ENCODE measurements around the gene RAD51B. TPM values are rescaled to one million over a fixed set of nuclear protein-coding genes. Genes with fewer than 3 reads are reported as not detected.
"Not testable (repeated sequence)": the region's sequence is repeated elsewhere in the genome, so short reads cannot be mapped to it uniquely, and the experiment has no call there.

Gene RAD51B
- polyA plus RNA-seq, 10 donors, result 5.3 to 10.7 (median 7.5) TPM

DNA sequence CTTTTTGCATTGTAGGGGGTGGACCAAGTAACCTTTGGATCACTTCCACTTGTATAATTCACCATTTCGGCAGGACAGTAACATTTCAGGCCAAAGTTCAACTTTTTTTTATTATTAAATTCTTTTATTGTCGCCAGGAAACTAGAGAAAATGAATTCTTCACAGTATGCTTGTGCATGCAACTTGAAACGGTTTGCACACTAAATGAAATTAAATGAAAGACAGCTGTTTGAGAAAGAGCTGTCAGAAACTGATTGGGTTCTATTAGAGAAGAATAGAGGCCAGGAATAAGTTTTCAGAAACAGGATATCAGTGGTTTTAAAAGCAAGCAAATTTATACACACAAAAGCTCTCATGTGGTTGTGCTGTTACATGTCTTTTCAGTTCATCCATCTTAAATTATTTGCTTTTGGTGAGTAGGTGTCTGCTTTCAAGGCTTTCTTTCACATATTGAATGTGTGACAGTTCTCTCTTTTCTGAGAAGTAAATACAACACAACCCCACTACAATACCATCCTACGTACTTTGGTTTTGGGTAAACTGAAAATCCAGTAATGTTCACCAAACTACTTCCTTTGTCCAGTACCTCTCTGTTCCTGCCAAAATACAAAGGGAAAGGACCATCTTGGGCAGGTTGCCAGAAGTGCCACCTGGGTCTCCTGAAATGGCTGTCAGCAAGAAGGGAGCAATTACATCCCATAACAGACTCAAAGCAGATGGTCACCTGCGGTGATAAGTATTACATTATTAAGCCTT lies 291.7 kb downstream of the RAD51B start:
- DNase-seq, result peak in 1 of 3 donors; percentile 74

DNA sequence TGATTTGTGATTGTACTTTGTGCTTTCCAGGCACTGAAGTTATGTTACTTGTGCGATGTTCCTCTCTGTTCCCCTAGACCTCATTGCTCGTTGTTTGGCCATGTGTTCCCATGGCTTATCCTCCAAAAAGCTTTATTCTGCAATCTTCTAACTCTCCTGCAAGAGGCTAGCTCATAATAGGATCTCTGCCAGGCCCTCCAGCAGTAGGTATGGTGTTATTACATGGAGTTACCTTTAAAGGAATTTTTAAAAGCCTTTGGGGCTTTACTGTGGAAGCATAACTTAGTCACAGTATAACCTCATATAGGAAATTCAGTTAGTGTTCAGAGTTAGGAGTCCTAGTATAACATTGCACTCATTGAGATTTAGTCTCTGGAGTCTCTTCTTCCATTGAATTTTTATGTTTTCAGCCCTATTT lies 292.3 kb downstream of the RAD51B start:
- no peak for DNase-seq

DNA sequence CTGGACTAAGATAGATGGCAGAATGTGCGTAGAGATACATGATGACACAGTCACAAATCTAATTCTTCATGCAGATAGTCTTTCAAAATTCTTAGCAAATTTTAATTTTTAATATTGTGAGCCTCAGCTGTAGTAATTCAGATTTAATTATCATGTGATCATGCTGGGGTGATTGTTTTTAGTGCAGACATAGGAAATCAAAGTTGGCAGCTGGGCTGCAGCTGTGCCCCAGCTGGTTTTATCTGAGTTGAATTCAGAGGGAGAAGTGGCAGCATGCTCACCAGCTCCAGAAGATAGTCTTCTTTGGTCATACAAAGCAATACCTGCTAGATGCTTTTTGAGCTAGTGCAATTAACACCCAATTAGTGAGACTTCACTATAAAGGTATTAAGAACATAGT lies 292.9 kb downstream of the RAD51B start:
- DNase-seq, result peak in 1 of 3 donors; percentile 73

DNA sequence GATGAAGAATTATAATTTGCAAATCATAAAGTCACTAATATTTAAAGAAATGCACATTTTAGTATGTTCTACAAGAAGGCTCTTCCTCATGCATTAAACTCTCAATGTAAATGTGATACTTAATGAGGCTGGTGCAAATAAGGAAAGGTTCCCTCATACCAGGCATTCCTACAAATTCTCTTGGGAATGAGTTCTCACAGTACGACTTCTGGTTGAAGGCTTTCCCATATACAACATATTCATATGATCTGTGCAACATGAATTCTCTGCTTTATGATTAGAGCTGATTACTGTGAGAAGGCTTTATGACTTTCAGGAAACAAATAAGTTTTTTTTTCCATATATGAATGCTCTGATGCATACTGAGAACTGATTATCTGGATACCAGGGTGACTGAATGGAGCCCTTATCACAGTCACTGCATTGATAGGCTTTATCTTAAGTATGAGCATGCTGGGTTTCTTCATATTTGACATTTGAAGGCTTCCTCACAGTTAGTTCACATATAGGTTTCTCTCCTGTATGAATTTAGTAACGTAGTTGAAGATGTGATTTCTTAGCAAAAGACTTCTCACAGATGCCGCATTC lies 293.9 kb downstream of the RAD51B start:
- peak in 1 of 3 donors; percentile 56 for DNase-seq

DNA sequence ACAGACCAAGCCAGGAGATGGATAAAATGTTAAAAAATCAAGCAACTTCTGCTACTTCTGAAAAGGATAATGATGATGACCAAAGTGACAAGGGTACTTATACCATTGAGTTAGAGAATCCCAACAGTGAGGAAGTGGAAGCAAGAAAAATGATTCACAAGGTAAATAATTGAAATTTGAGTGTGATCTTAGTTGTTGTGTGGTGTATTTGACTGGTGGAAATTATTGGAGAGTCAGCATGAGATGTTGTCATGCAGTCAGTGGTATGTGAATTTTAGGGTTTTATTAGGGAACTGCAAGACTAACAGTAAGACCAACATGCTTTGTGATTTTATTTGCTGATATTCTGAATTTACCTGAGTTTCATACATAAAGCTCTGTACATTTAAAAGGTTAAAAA lies 296.4 kb downstream of the RAD51B start:
- DNase-seq, result not testable (repeated sequence)

DNA sequence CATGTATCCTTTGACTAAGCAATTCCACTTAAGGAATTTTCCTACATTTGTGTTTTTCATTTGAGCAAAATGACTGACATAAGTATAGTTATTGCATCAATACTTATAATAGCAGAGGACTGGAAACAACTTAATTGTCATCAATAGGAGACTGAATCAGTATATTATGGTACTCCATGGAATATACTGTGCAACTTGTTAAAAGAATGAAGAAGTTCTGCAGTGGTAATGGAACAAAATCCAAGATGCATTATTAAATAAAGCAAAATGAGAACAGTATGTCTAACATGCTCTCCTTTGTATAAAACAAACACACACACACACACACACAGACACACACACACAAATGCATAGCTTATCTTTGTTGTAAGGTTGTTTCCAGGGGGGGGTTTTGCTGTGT lies 303.1 kb downstream of the RAD51B start:
- peak in 1 of 3 donors; percentile 58 for DNase-seq

DNA sequence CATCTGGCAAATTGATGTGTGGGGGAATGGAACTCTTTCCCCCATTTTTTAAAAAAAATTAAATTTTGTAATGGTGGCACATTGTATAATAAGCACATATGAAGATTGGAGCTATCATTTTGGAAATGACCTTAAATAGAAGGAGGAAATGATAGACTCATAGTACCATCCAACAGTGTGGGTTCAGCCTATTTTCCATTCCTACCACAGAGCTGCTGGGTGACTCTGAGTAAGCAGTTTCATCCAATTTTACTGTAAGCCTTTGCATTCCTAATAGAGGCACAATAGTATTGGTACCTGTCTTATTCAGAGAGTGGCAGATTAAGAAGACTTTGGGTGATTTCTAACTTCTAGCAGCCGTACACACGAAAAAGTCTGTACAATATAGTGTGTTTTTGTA lies 304.5 kb downstream of the RAD51B start:
- no peak for DNase-seq

DNA sequence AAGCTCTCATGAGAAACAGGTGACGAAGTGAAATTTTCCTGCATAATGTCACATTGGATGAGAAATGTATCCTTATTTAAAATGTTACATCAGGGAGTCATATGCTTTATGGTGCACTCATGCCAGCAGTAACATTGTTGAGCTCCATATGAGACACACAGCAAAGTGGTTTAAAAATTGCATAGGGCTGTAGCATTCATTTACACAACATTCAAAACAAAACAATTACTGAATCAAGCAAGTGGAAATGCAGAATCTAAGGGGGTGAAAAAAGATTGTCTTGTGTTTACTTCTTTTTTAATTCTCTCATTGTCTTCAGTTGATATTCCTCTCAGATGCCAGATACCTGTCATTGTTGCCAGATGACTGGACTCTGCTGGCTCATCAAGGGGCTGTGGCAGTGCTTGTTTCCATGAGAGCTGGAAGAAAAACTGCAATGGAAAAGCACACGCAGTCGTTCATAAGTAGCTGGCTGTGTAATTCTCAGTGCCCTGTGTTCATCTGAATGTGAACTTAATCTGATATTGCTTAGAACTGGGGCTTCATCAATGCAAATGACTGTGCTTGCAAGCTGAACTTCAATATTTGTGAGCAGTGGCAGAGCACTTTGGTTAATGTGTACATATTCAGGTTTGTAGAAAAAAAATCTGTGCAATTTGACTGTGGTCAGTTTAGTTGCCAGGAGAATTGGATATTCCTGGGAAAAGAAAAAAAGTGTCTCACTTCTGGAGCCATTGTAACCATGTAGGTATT lies 305.6 kb downstream of the RAD51B start:
- DNase-seq, result peak in 2 of 3 donors; percentile 68 to 82

DNA sequence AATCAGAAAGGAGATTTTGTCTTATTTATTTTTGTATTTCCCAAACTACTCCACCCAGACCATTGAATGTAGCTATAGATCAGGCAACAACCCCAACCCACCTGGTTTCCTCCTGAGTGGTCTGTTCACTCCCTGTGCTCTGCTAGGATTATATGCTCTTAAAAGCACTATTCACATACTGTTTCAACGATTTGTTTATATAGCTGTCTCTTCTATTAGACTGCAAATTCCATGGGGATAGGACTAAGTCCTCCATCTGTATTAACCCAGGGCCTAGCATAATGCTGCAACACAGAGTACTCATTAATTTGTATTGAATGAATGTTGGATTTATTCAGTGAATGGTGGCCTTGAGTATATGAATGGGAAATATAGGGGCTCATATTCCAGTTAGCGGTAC lies 307.6 kb downstream of the RAD51B start:
- no peak for DNase-seq

DNA sequence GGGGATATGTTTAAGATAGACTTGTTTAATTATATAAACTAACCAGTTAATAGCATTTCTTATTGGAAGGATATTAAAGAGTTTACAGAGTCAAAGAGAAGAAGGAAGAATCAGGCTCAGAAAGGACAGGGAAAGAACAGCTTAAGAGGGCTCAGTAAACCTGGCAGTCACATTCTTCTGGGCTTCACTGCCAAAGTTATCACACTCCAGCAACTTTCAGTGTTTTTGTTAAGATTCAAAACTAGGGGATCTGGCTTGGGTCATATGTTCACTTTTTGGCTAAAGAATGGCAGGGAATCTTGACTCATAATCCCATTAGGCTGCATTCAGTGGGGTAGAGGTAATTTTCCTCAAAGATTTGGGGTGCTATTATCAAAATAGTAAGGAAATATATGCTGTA lies 312.3 kb downstream of the RAD51B start:
- no peak for DNase-seq

DNA sequence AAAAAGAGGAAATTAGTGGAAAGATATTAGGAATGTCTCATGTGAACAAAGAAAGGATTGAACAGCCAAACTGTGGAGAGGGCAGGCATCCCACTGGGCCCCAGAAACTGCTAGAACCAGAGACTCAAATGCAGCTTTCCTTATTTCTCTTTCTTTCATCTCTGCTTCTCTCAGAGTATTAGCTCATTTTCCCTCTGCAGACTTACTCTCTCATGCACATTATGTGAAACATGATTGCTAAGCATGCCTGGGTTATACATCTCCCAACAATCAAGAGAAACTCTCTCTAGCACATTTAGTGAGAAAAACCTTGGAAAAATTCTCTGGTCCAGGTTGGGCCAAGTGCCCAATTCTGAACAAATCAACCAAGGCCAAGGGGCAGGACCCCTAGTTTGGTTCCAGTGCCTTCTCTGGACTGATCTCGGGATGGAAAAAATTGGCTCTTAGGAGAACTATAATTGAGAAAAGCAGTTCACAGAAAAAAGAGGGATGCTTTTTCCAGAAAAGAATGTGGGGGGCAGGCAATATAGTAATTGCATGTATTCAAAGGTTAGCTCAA lies 313.1 kb downstream of the RAD51B start:
- peak in 1 of 3 donors; percentile 44 for DNase-seq

DNA sequence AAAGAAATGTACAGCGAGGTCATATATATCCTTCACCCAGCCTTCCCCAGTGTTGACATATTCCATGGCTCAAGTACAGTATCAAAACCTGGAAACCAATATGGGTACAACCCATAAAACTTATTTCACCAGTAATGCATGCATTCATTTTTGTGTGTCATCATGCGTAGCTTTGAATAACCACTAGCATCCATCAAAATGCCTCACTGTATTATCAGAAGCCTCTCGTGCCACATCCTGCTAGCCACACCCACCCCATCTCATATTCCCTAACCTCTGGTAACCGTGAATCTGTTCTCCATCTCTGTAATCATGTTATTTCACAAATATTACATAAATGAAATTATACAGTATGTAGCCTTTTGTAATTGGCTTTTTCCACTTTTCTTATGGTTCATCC lies 314.3 kb downstream of the RAD51B start:
- no peak for DNase-seq

DNA sequence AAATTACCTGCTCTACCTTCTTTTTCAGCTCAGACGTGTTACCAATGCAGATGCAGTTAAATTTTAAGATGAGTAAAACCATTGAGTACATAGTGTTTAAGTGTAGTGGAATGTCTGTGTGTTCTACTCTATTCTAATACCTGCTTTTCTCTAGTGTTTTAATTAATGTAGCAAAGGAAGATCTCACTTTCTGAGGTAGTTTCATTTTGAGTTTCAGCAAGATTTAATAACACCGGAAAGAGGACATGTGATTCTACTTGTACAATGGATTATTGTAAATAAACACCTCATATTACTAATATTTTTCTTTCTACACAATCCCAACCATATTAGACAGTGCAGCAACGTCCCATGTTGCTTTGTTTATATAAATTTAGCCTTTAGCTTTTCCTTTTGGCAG lies 315.4 kb downstream of the RAD51B start:
- no peak for DNase-seq

DNA sequence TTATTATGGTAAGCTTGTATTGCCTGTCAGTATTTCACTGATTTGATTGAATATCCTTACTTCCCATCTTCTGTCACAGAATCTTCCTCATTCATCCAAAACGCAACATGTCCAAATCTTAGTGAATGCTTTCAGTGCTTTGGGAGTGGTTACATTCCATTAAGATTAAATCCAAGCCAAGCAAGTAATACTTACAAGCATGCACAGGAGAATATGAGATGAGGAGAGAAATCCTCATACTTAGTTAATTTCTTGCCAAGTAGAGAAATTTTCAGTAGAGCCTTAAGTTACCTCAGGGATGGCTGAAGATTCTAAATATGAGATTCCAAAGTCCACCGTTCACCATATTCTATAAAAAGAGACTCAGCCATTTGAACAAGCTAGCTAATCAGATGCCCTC lies 316.0 kb downstream of the RAD51B start:
- DNase-seq, result peak in 2 of 3 donors; percentile 60 to 78

DNA sequence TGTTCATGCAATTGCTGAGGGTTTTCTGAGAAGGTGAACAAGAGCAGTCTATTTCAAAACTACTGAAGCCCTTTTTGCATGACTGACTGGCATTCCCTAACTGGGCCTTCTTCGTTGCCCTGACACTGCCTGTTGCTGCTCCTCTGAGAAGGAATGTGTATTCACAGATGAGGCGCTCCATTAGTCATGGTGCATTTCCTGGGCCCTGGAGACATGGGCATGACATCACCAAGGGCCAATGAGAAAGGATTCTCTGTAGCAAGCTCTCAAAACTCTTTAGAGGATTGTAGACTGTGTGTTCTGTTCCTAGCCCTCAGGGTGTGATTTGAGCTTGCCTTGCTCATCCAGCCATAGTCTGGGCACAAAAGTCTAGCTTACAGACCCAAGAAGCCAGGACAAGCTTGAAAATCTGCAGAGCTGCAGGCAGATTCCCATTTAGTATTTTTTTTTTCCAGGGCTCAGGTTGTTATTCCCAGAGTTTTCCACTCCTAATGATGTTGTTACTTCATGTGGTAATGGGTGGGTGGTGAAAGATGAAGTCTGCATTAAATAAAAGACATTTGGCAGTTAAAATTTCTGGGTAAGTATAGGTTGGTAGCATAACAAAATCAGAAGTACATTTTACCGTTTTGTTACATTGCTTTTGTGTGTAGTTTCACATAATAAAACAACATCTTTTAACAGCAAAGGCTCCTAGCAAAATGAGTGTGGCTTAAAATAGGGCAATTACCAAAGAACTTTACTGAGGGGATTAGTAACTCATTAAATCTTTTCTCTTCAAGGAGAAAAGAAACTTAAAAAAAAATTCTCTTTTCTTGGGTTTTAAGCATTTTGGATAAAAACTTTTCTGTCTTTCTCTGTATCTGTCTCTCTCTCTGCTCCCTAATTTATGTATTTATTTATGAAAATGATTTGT lies 318.4 kb downstream of the RAD51B start:
- peak; percentile 66 to 90 (median 82) for DNase-seq

DNA sequence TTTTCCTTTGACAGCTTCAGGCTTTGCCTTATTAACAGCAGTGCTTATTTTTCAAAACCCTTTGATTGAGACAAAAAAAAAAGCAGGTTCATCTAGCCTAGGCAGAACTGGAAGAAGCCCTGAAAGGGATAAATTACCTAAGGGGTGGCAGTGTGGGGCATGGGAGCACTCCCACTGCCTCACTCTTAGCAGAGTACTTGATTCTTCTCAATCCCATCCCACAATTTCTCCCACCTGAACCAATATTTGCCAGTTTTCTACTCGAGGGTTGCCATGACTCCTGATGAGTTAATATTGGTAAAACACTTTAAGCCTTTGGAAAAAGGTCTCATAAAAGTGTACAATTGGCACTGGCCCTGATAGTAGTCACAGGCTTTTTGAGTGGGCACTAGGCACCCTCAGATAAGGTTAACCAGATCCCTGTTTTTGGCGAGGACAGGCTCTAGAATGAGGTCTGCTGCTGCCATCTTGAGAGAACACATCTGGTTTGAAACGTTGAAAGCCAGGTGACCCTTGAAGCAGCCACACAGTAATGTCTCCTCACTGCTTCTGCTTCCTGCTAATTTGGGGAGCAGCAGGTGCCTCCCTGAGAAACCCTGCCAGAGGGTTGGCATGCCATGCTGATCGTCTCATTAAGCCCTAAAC lies 320.0 kb downstream of the RAD51B start:
- DNase-seq, result peak in 1 of 3 donors; percentile 30

DNA sequence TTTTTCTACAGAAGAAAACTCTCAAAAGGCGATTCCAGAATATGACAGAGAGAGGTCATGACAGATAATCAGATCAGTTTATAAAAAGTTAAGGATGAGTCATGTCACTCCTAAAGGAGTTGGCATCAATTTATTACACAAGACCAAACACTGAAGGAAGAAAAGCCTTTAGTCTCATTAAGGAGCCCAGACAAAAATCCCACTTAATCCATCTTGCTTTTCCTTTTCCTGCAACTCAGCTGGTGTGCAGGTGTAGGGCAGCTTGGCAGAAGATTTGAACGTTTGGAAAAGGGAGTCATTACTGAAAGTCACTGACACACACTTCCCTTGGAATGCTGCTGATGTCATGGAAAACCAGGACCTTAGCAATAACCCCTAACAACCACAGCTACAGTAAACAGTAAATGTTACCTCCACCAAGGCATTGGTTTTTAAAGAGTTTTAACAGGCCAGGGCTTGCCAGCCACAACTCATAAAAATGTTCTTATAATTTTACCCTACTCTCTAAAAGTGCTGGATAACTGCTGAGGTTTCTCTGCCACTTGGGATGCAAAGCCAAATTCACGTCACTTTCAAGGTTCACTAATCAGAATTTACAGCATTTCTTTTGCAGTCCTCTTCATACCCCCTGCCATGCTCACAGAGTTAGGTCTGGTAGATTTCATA lies 320.6 kb downstream of the RAD51B start:
- peak; percentile 84 to 96 (median 90) for DNase-seq

DNA sequence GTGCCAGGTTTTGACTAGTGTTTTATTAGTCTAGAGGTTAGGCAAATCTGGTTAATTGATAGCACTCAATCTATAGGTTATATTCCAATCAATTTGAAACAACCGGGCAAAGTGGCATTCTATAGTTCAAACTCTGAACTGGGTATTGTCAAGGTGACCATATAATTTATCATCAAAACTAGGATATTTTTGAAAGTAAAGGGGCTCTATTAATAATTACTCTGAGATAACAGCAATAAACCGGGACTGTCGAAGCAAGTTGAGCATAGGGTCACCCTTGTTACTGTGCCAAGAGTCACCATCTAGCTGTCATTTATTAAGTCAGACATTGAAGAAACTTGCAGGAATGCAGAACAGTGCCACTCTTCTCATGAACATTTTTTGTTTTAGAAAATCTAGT lies 321.2 kb downstream of the RAD51B start:
- no peak for DNase-seq

DNA sequence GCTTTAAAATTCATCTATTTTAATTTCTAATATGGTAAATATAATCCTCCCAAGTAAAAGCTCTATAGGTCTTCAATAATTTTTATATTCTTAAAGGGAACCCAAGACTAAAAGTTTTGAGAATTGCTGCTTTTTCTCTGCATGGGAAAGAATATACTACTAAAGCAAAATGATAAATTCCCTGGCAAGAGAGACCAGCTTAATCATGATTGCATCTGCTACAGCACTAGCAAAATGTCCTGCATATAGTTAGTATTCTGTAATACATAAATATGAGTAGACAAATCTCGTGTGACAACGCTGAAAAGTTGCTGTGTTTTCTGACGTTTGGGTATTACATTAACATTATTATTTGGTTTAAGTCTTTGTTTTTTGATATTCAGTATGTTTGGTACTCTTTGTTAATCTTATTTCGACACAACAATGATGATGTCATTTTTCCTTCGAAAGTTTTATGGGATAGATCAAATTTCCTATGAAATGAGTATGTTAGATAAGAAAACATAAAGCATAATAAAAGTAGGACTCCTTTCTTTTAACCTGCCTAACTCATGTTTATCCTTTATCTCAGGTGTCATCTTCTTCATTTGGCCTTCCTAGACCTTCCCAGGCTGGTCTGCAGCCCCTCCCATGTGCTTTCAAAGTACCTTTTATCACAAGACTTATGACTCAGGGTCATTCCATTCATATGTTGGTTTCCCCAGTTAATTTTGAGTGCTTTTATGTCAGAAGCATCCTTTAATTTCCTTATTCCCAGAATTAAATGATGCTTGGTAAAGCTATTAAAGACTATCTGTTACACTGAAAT lies 321.9 kb downstream of the RAD51B start:
- peak in 1 of 3 donors; percentile 67 for DNase-seq

All from muscle of back (tissue), 11 donors.